Activated naive CD8-positive, alpha-beta T cell treated with anti-CD3 and anti-CD28 coated beads, Interleukin-2, amount 10 ng/mL, durations not matched to agents 7 days and 5 days (primary cell): ENCODE measurements around the gene SCFD2. TPM values are rescaled to one million over a fixed set of nuclear protein-coding genes. Genes with fewer than 3 reads are reported as not detected.
A peak's percentile ranks its signal among the peaks of the same experiment; 100 is the strongest.

Experiments
- ATAC-seq: fragments of 150-1000 bp; cut with Tn5 transposase; one replicate; pipeline ENCODE4 v1.10.0; 2021; ENCODE audit warnings: low read depth, moderate library complexity
- POLR2A ChIA-PET: fragments of 350-600 bp; sonication (Branson Sonifier 250); formaldehyde crosslinking; loops from one replicate; lab custom pipeline; 2021; ENCODE audit warnings: antibody characterized with exemption; lab: Charles Lee
- DNase-seq: peaks from one replicate; pipeline ENCODE4 v3.0.0; 2021
- H3K27ac Mint-ChIP-seq: one replicate; pipeline ENCODE4 v1.8.0; 2022; ENCODE audit warnings: mild to moderate bottlenecking, mixed read lengths
- H3K27me3 Mint-ChIP-seq: one replicate; pipeline ENCODE4 v1.8.0; 2022; ENCODE audit warnings: mild to moderate bottlenecking, moderate library complexity, mixed read lengths
- H3K36me3 Mint-ChIP-seq: one replicate; pipeline ENCODE4 v1.8.0; 2021; ENCODE audit warnings: mild to moderate bottlenecking, mixed read lengths
- H3K4me1 Mint-ChIP-seq: one replicate; pipeline ENCODE4 v1.8.0; 2021; ENCODE audit warnings: mixed read lengths
- H3K4me3 Mint-ChIP-seq: one replicate; pipeline ENCODE4 v1.8.0; 2022; ENCODE audit warnings: mild to moderate bottlenecking, moderate library complexity, mixed read lengths
- H3K9me3 Mint-ChIP-seq: one replicate; pipeline ENCODE4 v1.8.0; 2021; ENCODE audit warnings: mixed read lengths
- total RNA-seq, 2 experiments: library from RNA; stranded (reverse); gene quantifications; one replicate each; pipeline ENCODE4 v1.2.3, GENCODE V29; 2021

Gene SCFD2
- total RNA-seq, 2 experiments from 2014 or later, result 18.1 to 22.9 TPM

DNA sequence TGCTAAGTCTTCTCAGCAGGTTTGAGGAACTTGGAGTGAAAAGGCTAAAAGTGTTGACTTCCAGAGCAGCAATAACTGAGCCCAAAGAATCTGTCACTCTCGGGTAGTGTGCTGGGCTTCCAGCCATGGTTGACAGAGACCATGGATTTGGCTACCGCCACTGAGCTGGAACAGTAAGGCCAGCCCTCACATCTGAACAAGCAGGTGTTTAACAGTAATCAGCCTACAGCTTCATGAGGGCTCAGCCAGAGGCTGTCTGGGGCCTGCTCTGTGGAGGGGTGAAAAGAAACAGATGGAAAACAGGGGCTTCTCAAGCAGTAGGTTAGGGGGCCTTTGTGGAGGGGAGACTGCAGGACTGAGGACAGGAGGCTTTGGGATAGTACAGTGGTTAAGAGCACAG, 488.8 kb downstream of the SCFD2 start:
- ATAC-seq (no peak), DNase-seq (no peak)
- Mint-ChIP-seq H3K4me1 (peaks cover 11% of the 10 kb centered on the region), H3K27me3 (no peaks in the 10 kb centered on the region), H3K36me3 (peaks cover 12% of the 10 kb centered on the region), H3K9me3 (no peaks in the 10 kb centered on the region), H3K27ac (no peak overlapping the region), H3K4me3 (no peak overlapping the region)
- POLR2A ChIA-PET, result no interaction called here

DNA sequence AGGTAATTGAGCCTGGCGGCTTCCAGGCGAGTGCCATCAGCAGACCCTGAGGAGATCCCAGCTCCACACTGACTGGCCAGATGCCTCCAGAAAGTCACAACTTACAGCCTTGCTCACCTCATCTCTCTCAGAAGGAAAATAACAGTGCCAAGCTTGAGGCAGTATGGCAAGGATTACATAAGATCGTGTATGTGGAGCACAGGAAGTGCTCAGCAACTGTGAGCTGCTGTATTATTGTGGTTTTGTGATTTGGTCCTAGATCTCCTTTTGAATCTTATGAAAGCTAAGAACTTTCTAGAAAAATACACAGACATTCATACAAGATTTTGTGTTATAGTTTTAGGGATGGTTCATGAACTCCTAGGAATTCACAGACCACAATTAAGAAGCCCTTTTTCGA, 489.8 kb downstream of the SCFD2 start:
- Mint-ChIP-seq H3K9me3 (no peaks in the 10 kb centered on the region), H3K27ac (no peak overlapping the region), H3K36me3 (peaks cover 8% of the 10 kb centered on the region), H3K4me1 (peaks cover 7% of the 10 kb centered on the region), H3K4me3 (no peak overlapping the region), H3K27me3 (no peaks in the 10 kb centered on the region)
- ATAC-seq (no peak), DNase-seq (no peak)
- POLR2A ChIA-PET, result no interaction called here

DNA sequence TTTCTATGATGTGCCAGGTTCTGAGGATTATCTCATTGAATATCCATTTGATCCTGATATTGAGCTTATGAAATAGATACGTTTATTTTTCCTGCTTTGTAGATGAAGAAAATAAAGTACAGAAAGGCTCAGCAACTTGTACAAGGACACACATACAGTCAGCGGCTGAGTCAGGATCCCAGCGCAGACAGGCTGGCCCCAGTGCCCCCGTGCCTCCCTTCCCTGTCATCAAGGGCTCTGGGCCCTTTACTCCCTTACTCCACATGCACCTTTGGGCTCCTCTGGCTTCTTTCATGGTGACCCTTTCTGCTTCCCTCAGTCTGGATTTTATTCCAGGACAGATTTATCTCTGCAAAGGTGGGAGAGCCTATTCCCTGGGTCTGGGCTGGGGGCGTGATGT, 490.9 kb downstream of the SCFD2 start:
- Mint-ChIP-seq H3K4me3 (no peak overlapping the region), H3K9me3 (no peaks in the 10 kb centered on the region), H3K4me1 (peaks cover 6% of the 10 kb centered on the region), H3K27me3 (no peaks in the 10 kb centered on the region), H3K36me3 (peaks cover 8% of the 10 kb centered on the region), H3K27ac (no peak overlapping the region)
- POLR2A ChIA-PET, result interaction anchor here (0.7 kb wide), 1 partner anchor 66 kb away, joined by 3 read pairs; no protein-coding TSS in a partner anchor
- no peak for DNase-seq
- ATAC-seq, result no peak

DNA sequence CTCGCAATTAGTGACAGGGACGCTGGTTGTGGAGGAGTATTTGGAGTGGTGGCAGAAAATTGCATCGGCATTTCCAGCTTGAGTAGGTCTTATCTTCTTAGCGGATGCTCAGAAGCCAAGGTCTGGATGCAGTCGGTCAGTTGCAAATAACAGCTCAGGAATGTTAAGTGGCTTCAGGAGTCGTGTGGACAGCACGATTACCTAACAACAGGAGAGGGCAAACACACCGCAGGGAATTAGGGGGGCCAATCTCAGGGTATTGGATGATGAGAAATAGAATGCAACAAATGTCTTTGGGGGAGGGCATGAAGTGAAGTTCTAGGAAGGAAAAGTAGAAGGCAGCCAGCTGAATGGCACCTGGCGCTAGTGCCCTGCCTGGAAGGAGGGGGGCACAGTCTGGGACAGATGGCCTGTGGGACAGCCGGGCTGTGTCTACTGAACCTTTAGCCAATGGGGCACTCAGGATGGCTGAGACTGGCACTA, 492.0 kb downstream of the SCFD2 start:
- POLR2A ChIA-PET, result no interaction called here
- H3K27me3 Mint-ChIP-seq, result no peaks in the 10 kb centered on the region
- ATAC-seq (no peak), DNase-seq (no peak)
- peaks cover 8% of the 10 kb centered on the region for H3K36me3 Mint-ChIP-seq
- H3K9me3 Mint-ChIP-seq, result no peaks in the 10 kb centered on the region
- H3K4me3 Mint-ChIP-seq, result no peak overlapping the region
- no peak overlapping the region for H3K27ac Mint-ChIP-seq
- H3K4me1 Mint-ChIP-seq, result peaks cover 6% of the 10 kb centered on the region

DNA sequence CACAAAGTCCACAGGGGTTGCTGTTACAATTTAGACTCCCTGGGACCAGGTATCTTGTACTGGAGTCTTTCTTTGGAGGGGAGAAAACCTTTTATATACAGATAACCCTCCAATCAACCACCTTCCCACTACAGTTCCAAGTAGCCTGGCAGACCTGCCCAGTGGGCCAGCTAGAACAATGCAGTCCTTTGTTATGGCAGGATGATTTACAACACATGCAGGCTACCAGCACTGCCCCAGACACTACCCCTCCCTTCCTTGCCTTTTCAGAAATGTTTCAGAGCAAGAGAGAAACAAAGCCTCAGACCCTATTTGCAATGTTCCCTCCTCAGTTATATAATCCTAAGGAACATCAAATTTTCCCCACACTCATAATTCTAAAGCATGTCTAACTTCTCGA, 492.7 kb downstream of the SCFD2 start:
- no peak for ATAC-seq
- POLR2A ChIA-PET, result no interaction called here
- no peaks in the 10 kb centered on the region for H3K27me3 Mint-ChIP-seq
- H3K9me3 Mint-ChIP-seq, result no peaks in the 10 kb centered on the region
- H3K4me3 Mint-ChIP-seq, result no peak overlapping the region
- no peak for DNase-seq
- no peak overlapping the region for H3K27ac Mint-ChIP-seq
- peaks cover 8% of the 10 kb centered on the region for H3K36me3 Mint-ChIP-seq
- peaks cover 6% of the 10 kb centered on the region for H3K4me1 Mint-ChIP-seq

DNA sequence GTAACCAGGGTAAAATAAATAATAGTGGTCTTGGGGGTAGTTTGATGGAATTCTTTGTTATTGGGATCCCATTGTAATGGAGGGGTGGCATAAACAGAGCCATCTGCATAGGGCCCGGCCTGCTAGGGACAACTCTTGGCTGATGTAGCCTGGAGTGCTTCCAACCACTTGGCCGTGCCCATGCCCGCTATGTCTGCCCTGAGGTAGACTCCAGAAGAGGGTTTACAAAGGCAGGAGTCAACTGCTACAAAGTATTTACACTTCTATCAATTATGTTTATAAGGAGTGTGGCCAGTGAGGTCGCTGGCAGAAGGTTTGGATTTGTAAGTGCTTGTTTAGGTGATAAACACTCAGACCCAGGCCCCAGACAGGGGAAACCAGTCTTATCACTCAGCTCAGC, 495.6 kb downstream of the SCFD2 start:
- Mint-ChIP-seq H3K27me3 (no peaks in the 10 kb centered on the region), H3K27ac (no peak overlapping the region), H3K9me3 (no peaks in the 10 kb centered on the region), H3K36me3 (peaks cover 7% of the 10 kb centered on the region), H3K4me1 (no peaks in the 10 kb centered on the region), H3K4me3 (no peak overlapping the region)
- ATAC-seq, result no peak
- POLR2A ChIA-PET, result no interaction called here
- no peak for DNase-seq

DNA sequence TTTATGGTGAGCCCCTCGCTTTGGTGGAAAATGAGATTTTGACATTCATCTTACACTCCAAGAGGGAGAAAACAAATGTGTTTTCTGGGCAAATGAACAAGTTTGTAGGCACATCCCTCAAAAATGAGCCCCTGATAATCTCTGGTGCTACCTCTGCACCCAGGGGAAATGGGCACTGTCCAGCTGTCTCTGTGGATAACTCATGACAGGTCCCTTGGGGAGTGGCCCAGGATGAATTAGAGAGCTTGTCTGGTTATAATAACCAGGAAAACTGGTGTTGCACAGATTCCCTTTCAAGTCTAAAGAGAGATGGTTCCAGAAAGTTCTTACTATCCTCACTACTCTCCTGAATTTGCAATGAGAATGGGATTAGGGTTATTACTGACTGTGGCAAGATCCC, 496.2 kb downstream of the SCFD2 start:
- H3K36me3 Mint-ChIP-seq, result peaks cover 7% of the 10 kb centered on the region
- POLR2A ChIA-PET, result no interaction called here

DNA sequence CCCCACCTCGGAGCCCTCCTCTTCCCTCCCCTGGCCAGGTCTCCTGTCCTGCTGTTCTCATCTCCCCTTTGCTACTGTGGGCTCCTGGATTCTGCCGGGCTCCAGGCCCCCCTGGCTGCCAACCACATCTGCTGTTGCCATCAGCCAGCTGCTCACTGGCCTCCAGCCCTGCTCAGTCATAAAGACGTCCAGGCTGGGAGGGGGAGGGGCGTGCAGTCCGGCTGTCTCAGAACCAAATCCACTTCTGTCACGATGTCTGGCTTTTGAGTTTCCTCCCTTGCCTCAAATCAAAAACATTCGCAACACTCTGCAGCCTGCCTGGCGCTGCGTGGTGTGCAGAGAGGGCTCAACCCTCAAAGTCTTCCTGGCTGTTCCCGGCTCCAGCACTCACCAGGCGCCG, 496.7 kb downstream of the SCFD2 start:
- Mint-ChIP-seq H3K4me1 (no peaks in the 10 kb centered on the region), H3K36me3 (peaks cover 7% of the 10 kb centered on the region), H3K27me3 (no peaks in the 10 kb centered on the region), H3K27ac (no peak overlapping the region), H3K9me3 (no peaks in the 10 kb centered on the region), H3K4me3 (no peak overlapping the region)
- POLR2A ChIA-PET, result no interaction called here
- no peak for DNase-seq
- ATAC-seq, result no peak

More for the DNA sequence above, 496.2 kb downstream of the SCFD2 start:
- no peak overlapping the region for H3K4me3 Mint-ChIP-seq
- DNase-seq (no peak), ATAC-seq (no peak)
- H3K4me1 Mint-ChIP-seq, result no peaks in the 10 kb centered on the region
- no peaks in the 10 kb centered on the region for H3K9me3 Mint-ChIP-seq
- no peaks in the 10 kb centered on the region for H3K27me3 Mint-ChIP-seq
- H3K27ac Mint-ChIP-seq, result no peak overlapping the region

DNA sequence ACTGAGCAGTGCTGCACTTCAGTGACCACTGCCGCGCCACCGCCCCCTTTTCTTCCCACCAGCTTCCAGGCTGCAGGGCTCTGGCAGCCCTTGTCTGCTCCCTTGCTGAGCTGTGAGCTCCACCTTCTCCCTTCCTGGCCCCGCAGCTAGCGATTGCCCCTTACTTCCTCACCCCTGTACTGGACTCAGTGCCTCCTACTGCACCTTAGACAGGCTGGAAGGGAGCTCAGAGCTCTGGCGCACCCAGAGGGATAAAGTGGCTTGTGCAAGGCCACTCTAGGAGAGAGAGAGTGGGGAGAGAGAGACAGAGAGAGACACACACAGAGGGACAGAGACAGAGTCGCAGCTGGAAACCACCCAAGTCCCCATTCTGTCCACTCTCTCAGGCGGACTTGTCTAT, 497.7 kb downstream of the SCFD2 start:
- no peak overlapping the region for H3K4me3 Mint-ChIP-seq
- POLR2A ChIA-PET, result no interaction called here
- H3K9me3 Mint-ChIP-seq, result no peaks in the 10 kb centered on the region
- H3K27me3 Mint-ChIP-seq, result peaks cover 6% of the 10 kb centered on the region
- no peak overlapping the region for H3K27ac Mint-ChIP-seq
- no peak for ATAC-seq
- H3K36me3 Mint-ChIP-seq, result peaks cover 4% of the 10 kb centered on the region
- no peaks in the 10 kb centered on the region for H3K4me1 Mint-ChIP-seq
- DNase-seq, result no peak

DNA sequence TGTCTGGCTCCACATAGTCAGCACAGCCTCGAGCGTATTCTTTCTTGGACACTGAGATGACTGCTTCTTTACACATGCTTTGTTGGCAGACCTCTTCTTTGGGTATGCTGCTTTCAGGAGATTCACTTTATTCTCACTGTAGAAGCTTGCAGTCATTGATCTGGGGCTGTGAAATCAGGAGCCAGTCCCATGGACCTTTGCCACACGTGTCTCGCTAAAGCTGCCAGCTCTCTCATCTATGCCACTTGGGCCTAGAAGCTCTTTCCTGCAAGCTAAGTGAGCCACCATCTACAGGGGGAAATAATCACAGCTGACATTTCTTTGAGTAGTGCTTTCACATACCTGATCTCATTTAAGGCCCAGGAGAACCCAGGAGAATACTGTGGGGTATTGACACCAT, 498.7 kb downstream of the SCFD2 start:
- H3K27ac Mint-ChIP-seq, result no peak overlapping the region
- no peaks in the 10 kb centered on the region for H3K4me1 Mint-ChIP-seq
- H3K27me3 Mint-ChIP-seq, result peaks cover 9% of the 10 kb centered on the region
- ATAC-seq, result no peak
- DNase-seq, result no peak
- H3K9me3 Mint-ChIP-seq, result no peaks in the 10 kb centered on the region
- peaks cover 2% of the 10 kb centered on the region for H3K36me3 Mint-ChIP-seq
- no peak overlapping the region for H3K4me3 Mint-ChIP-seq
- POLR2A ChIA-PET, result no interaction called here

DNA sequence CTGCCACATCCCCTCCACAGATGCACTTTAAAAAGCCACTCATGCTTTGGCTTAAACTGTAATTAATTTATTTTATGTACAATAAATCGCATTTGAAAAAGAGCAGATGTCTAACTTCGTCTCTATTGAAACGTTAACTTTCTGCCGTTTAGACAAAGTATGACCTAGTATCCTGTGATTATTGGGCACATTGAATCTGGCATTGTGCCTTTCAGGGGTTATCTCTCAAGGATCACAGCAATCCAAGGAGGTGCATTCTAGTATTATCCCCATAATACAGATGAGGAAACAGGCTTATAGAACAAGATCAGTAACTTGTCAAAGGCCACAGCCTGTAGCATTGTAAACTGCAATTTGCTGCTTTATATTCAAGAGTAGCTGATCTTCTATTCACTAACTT, 499.1 kb downstream of the SCFD2 start:
- Mint-ChIP-seq H3K4me3 (no peak overlapping the region), H3K27ac (no peak overlapping the region), H3K36me3 (peaks cover 2% of the 10 kb centered on the region), H3K4me1 (peaks cover under 1% of the 10 kb centered on the region), H3K9me3 (no peaks in the 10 kb centered on the region), H3K27me3 (peaks cover 9% of the 10 kb centered on the region)
- ATAC-seq (no peak), DNase-seq (no peak)
- POLR2A ChIA-PET, result no interaction called here

DNA sequence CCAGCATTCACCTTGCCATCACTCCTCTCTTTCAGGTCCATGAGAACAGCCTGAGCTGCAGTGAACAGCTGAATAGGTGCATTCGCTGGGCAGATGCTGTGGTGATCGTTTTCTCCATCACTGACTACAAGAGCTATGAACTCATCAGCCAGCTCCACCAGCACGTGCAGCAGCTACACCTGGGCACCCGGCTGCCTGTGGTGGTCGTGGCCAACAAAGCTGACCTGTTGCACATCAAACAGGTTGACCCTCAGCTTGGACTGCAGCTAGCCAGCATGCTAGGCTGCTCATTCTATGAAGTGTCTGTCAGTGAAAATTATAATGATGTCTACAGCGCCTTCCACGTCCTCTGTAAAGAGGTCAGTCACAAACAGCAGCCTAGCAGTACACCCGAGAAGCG, 500.6 kb downstream of the SCFD2 start:
- ATAC-seq, result no peak
- Mint-ChIP-seq H3K9me3 (no peaks in the 10 kb centered on the region), H3K36me3 (no peaks in the 10 kb centered on the region), H3K27ac (no peak overlapping the region), H3K27me3 (peaks cover 24% of the 10 kb centered on the region), H3K4me3 (no peak overlapping the region), H3K4me1 (peaks cover 8% of the 10 kb centered on the region)
- DNase-seq, result no peak
- POLR2A ChIA-PET, result no interaction called here

DNA sequence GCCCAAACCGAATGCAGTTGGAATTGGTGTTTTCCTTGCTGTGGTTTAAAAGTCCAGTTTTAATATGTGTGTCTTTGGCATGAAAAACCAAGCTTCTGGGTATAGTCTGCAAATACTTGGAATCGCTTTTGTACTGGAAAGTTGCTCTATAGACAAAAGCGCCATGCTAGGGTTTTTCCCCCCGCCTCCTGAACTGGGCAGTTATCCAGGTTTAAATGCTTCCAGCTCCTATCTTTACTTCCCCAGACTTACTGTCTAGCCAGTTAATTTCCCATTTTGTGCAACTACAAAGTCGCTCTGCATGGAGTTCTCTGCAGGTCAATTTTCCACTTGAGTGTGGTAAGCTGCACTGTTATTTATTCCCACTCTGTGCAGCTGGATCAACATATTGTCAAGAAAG, 501.1 kb downstream of the SCFD2 start:
- ATAC-seq, result no peak
- H3K27me3 Mint-ChIP-seq, result peaks cover 26% of the 10 kb centered on the region

DNA sequence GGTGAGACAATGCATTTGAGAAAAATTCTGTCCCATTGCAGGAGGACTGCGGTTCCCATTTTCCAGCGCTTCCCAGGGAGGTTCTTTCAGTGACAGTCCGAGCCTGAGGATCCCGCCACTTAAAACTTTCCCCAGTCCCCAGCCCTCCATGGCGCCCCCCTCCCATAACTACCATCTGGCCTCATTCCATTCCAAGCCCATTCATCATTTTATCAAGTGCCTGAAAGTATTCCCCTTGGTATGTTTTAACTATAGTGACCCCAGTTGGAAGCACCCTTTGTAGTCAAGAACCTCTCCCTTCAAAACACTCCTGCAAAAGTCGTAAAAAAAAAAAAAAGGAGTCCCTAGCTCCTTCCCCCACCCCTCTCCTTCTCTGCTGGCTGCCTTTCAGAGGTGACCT, 502.5 kb downstream of the SCFD2 start:
- Mint-ChIP-seq H3K27me3 (peaks cover 38% of the 10 kb centered on the region), H3K36me3 (peaks cover 3% of the 10 kb centered on the region), H3K4me1 (peaks cover 8% of the 10 kb centered on the region), H3K9me3 (peaks cover 2% of the 10 kb centered on the region), H3K4me3 (no peak overlapping the region), H3K27ac (no peak overlapping the region)
- no peak for ATAC-seq
- POLR2A ChIA-PET, result no interaction called here
- DNase-seq, result no peak

More for the DNA sequence above, 501.1 kb downstream of the SCFD2 start:
- POLR2A ChIA-PET, result no interaction called here
- Mint-ChIP-seq H3K36me3 (no peaks in the 10 kb centered on the region), H3K4me1 (peaks cover 8% of the 10 kb centered on the region), H3K9me3 (no peaks in the 10 kb centered on the region), H3K27ac (no peak overlapping the region), H3K4me3 (no peak overlapping the region)
- no peak for DNase-seq

DNA sequence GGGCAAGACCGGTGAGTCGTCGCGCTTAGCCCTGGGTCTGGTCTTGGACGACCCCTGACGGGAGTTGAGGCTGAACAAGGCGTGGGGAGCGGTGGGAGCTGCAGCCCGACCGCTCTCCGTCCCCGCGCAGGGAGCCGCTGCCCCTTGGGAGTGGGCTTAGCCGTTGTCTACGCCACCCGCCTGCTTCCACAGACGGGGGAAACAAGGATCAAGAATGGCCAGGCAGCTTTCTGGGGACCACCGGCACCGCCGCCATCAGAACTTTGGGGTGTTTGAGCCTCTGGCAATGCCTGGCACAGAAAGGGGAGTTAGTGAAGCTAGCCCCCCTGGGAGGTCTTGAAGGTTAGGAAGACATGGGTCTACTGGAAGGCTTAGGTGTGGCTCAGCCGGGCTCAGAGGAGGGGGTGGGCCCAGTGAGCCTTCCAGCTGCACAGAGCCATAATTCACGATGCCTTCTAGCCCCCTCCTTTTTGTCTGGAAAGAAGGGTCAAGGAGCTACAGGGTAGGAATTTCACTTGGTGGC, 503.2 kb downstream of the SCFD2 start:
- H3K27ac Mint-ChIP-seq, result no peak overlapping the region
- ATAC-seq, result no peak
- H3K4me1 Mint-ChIP-seq, result peaks cover 8% of the 10 kb centered on the region
- DNase-seq, result no peak
- peaks cover 3% of the 10 kb centered on the region for H3K36me3 Mint-ChIP-seq
- H3K4me3 Mint-ChIP-seq, result peak overlapping the region; percentile 81
- H3K27me3 Mint-ChIP-seq, result peaks cover 43% of the 10 kb centered on the region
- POLR2A ChIA-PET, result no interaction called here
- peaks cover 4% of the 10 kb centered on the region for H3K9me3 Mint-ChIP-seq
